ENCODE data around the gene CASKIN1. TPM values are rescaled to one million over a fixed set of nuclear protein-coding genes. Genes with fewer than 3 reads are reported as not detected.

Gene CASKIN1
- total RNA-seq, 2 experiments from 2014 or later: 0.23 to 0.70 TPM

DNA sequence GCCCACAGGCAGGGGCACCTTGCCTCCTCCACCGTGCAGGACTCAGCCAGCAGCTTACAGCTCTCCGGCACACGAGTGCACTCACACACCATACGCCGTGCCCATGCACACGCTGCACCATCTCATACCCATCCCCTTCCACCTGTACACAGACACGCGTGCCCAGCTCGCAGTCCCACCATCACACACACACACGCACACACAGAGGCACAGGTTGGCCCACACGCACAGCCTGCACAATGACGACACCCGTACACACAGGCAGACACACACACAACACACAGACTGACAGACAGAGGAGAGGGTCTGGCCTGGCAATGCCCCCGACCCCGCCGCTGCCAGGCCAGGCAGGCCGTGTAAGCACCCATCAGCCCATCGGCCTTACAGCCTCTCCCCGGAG, 12.1 kb downstream of the CASKIN1 start:
- ChIA-PET POLR2A (no interaction called here), CTCF (no interaction called here)

DNA sequence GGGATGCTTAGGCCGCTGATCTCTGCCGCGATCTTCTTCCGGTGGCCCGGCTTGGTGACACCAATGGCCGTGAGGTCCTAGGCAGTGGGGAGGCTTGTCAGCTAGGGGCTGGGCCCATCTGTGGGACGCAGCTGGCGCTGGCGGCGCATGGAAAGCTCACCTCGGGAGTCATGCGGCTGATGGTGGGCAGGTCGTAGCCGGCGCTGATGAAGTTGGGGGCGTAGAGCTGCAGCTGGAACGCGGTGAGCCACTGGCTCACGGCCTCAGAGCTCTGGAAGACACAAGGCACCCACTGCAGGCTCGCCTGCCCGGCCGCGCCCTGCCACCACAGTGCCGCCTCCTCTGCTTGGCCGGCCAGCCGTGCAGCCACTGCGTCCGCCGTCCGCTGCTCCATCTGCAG, 12.7 kb downstream of the CASKIN1 start:
- ChIA-PET CTCF (no interaction called here), POLR2A (no interaction called here)

DNA sequence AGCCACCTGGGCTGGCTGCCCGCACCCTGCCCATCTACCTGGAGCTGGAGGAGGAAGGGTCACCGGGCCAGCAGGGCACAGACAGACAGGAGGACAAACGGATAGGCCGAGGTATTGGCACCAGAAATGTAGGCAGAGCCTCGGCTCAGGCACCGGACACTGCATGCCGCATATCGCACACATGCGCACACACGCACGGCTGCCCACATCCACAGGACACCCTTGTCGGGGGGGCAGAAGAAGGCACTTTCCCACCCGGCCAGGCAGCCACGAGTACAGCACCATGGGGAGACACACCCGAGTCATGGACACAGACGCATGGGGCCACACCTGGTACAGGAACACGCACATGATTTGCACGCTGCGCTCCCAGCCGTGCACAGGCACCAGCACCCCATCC, 14.5 kb downstream of the CASKIN1 start:
- ChIA-PET POLR2A (no interaction called here), CTCF (no interaction called here)

DNA sequence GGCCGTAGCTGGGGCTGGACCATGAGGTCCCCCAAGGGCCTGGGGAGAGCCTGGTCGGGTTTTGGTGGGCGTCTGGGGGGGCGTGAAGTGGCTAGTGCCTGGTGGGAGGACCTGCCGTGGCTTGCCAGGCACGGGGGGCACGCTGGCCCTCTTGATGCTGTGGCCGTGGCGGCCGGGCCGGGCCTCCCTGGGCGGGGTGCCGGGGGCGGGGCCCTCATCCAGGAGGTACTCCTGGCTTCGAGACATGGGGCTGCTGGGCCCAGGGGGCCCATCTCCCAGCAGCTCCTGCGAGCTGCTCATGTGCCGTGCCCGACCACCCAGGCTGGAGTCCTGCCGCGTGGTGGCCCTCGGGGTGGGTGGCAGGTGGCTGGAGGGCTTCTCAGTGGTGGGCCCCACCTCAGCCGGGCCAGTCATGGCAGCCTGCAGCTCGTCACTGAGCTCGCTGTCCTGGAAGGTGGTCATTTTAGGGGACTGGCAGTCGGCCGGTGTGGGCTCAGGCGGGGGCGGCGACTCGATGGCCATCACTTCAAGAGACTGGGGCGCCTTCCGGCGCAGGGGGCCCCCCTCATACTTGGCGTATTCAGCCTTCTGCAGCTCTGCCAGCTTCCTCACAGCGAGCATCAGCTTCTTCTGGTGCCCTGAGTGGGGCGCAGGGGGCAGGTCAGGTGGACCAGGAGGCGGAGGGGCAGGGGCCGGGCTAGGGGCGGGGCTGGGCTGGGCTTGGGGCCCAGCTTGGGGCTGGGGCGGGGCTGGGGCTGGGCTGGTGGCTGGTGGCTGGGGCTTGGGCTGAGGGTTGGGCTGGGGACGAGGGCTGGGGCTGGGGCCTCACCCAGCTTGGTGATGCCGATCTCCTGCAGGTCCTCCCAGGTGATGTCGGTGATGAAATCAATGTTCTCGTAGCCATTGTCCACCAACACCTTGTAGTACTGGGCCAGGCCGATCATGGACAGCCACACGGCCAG, 15.2 kb downstream of the CASKIN1 start:
- CTCF ChIA-PET: no interaction called here
- POLR2A ChIA-PET: interaction anchor here (0.5 kb wide), 1 partner anchor 949 kb away, joined by 3 read pairs; no protein-coding TSS in a partner anchor

DNA sequence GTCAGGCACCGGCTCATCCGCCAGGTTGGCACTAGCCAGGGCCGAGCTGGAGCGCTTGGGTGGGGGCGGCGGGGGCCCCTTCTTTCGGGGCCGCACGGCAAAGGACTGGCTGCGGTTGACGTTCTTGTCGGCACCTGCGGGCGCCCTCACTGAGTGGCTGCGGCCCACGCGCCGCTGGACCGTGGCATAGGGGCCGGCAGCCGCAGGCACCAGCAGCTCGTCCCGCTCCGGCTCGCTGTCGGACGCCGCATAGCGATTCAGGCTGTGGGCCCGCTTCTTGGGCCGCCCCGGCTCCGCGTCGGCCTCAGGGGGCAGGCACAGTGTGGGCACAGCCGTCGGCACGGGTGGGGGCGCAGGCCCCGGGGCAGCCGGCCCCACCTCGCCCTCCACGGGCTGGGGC, 15.9 kb downstream of the CASKIN1 start:
- ChIA-PET POLR2A (no interaction called here), CTCF (no interaction called here)

DNA sequence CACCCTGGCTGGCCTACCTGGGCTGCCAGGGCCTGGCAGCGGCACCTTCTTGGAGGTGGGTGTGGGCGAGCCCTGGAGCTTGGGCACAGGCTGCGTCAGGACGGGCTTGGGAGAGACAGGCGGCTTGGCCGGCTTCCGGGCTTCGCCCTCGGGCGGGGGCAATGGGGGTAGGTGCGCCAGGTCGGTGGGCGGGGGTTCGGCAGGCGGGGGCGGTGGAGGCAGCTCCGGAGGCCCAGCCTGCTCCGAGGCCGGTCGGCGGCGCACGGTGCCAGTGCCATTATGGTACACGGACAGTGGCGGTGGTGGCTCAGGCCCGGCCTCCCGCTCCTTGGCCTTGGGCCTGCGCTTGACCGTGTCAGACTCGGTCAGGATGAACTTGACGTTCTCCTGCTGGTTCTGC, 16.8 kb downstream of the CASKIN1 start:
- POLR2A ChIA-PET: no interaction called here
- CTCF ChIA-PET: no interaction called here

DNA sequence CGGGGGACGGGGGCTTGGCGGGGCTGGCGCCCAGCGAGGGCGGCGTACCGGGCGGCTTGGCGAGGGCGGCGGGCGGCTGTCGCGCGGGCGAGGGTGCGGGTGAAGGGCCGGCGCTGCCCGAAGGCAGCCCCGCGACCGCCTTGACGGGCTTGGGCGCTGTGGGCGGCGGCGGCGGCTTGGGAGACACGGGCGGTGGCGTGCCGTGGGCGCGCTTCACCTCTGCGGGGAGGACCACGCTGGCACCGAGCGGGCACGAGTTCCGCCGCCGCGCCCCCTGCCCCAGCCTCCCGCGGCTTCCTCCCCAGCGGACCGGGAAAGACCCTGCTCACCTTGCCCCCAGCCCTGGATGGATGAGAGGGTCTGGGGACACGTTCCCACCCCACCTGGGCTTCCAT, 17.3 kb downstream of the CASKIN1 start:
- ChIA-PET CTCF (no interaction called here), POLR2A (no interaction called here)

DNA sequence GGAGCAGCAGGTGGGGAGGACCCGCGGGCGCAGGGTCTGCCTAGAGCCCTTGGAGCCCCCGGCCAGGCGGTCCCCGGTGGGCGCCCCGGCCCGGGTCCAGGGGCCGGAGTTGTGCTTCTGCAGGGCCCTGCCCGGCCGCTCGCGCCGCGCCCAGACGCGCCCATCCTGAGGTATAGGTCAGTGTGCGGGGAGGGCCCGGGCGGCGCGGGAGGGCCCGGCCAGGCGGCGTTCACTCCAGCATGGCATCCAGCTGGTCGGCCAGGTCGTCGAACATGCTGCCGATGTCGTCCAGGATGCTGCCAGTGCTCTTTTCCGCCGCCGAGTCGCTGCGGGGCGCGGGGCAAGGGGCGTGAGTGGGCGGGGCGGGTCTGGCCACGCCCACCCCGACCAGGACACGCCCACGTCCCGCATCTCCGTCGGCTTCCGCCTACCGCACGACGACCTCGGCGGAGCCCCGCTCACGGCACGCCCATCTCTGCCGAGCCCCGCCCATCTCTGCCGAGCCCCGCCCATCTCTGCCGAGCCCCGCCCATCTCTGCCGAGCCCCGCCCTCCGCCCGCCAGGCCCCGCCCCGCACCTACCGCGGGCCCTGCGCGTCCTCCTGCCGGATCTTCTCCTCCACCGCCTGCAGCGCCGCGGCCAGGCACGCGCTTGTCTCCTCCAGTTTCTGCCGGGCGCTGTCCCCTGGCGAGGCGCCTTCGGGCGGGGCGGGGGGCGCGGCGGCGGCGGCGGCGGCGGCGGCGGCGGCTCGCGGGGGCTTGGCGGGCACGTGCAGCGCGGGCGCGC, 17.9 kb downstream of the CASKIN1 start:
- POLR2A ChIA-PET: no interaction called here
- CTCF ChIA-PET: no interaction called here

DNA sequence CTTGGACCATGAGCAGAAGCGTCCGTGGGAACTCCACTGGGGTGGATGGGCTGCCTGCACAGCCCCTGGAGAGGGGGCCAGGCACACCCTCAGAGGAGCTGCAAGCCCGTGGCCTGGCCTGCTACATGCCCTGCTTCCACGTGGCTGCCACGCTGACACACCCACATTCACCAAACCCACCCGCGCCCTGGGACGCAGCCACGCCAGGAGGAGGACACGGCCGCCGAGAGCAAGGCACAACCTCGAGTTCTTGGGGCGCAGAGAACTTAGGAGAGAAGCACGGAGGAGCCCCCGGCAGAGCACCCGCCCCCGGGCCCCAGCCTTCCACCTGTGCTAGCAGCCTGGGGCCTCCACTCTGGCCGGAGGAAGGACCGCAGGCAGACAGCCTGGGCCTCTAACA, 18.8 kb downstream of the CASKIN1 start:
- ChIA-PET POLR2A (no interaction called here), CTCF (no interaction called here)

DNA sequence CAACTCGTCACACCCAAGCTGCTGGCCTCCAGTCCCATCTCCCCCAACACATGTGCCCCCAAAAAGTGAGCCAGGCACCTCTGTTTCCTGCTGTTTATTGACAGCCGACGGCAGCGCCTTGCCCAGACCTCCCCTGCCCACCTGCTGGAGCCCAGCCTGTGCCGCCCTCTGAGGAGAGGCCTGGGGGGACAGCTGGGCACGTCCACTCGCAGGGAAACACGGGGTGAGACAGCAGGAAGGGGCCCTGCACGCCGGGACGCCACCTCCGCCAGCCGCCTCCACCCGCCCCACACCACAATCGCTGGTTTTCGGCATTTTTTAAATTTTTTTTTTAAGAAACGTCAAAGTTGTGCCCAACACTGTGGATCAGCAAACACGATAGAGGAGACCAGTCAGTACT, 19.3 kb downstream of the CASKIN1 start:
- ChIA-PET CTCF (no interaction called here), POLR2A (no interaction called here)

DNA sequence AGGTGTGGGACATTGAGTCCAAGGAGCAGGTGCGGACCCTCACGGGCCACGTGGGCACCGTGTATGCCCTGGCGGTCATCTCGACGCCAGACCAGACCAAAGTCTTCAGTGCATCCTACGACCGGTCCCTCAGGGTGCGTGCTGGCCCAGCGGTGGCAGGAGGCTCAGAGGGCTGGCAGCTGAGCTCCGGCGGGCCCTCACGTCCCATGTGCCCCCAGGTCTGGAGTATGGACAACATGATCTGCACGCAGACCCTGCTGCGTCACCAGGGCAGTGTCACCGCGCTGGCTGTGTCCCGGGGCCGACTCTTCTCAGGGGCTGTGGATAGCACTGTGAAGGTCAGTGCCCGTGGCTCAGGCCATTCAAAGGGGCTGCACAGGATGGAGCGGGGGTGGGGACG, 20.4 kb downstream of the CASKIN1 start:
- ChIA-PET CTCF (no interaction called here), POLR2A (no interaction called here)

DNA sequence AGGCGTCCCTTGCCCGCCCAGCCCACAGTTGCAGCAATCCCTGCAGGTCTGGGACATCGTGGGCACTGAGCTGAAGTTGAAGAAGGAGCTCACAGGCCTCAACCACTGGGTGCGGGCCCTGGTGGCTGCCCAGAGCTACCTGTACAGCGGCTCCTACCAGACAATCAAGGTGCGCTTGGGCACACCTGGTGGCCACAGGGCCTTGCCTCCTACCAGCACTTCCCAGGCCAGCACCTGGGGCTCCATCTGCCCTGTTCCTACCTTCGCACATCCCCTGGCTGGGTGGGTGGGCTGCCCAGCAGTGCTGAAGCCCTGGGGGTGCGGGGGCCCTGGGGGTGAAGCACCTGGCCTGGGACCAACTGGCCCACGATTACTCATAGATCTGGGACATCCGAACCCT, 21.0 kb downstream of the CASKIN1 start:
- ChIA-PET POLR2A (no interaction called here), CTCF (no interaction called here)

DNA sequence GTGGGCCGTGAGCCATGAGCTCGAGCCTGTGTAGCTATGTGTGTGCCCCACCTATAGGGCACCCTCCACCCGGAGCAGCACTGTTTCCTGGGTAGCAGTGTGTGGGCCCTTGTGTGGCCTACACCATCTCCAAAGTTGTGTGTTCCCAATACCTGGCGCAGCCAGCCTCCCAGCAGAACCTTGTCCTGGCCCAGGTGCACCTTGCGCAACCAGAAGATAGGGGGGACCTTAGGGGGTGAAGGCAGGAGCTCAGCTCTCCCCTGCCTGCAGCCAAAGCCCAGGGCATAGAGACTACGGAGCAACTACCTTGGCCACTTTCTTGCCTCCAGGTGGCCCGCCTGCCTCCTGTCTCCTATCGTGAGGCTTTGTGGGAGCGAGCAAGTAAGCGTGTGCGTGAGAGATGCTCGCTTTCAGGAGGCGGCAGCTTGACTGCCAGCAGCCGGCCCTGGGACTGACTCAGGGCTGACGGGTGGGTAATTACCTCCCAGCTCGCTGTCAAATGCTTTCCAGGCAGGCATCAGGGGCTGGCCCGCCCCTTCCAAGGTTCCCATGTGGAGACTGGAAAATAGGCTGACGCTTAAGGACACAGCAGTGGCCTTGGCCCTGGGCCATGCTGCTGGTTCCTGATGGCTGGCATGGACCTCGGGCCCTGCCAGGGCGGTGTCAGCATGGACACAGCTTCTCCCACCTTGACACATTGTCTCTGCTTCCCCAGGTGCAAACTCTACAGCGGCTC, 21.8 kb downstream of the CASKIN1 start:
- ChIA-PET POLR2A (no interaction called here), CTCF (no interaction called here)

DNA sequence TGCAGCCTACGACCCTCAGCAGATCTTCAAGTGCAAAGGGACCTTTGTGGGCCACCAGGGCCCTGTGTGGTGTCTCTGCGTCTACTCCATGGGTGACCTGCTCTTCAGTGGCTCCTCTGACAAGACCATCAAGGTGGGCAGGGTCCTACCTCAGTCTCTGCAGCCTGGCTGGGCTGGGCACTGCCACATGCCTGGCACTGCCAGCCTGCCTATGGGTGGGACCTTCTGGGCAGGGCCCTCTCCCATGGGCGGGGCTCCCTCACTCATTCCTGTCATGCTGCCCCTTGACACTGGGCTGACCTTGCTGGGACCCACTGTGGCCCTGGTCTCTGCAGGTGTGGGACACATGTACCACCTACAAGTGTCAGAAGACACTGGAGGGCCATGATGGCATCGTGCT, 22.5 kb downstream of the CASKIN1 start:
- POLR2A ChIA-PET: no interaction called here

DNA sequence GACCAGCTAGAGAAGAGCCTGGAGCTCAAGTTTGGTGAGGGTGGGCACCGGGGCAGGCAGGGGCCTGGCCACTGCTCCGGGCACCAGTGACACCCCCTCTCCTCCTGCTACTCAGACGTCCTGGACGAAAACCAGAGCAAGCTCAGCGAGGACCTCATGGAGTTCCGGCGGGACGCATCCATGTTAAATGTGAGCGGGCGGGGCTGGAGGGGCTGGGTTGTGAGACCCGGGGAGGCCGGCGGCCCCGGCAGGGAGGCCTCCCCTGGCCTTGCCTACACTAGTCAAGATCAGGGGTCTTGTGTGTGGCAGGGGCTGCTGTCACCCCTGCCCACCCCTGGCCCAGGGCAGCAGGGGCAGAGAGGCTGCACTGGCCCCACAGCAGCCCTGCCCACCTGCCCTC, 23.0 kb downstream of the CASKIN1 start:
- POLR2A ChIA-PET: interaction anchor here (0.6 kb wide), 1 partner anchor 86 kb away, joined by 7 read pairs; no protein-coding TSS in a partner anchor
- CTCF ChIA-PET: no interaction called here

More for the DNA sequence above, 22.5 kb downstream of the CASKIN1 start:
- CTCF ChIA-PET: no interaction called here

DNA sequence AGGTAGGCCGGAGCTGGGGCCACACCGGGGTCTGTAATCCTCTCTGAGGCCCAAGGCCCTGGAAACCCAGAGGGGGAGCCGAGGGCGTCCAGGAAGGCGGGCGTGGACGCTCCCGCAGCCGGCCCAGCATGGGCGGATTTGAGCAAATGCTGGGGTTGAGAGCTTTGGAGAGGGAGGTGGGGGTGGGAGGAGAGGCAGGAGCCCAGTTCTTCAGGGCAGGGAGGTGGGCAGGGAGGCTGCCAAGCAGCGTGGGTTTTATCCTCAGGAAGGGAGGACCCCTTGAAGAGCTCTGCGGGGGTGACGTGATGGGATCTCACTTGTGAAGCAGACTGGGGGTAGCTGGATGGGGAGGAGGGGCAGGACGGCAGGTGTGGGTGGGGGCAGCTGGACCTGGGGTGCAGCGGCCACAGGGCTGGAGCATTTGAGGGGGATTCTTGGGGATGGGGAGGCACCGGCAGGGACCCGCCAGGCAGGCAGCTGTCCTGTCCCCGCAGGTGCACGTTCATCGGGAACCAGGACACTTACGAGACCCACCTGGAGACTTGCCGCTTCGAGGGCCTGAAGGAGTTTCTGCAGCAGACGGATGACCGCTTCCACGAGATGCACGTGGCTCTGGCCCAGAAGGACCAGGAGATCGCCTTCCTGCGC, 23.6 kb downstream of the CASKIN1 start:
- POLR2A ChIA-PET: interaction anchor here (0.6 kb wide), 1 partner anchor 86 kb away, joined by 7 read pairs; no protein-coding TSS in a partner anchor
- CTCF ChIA-PET: no interaction called here

DNA sequence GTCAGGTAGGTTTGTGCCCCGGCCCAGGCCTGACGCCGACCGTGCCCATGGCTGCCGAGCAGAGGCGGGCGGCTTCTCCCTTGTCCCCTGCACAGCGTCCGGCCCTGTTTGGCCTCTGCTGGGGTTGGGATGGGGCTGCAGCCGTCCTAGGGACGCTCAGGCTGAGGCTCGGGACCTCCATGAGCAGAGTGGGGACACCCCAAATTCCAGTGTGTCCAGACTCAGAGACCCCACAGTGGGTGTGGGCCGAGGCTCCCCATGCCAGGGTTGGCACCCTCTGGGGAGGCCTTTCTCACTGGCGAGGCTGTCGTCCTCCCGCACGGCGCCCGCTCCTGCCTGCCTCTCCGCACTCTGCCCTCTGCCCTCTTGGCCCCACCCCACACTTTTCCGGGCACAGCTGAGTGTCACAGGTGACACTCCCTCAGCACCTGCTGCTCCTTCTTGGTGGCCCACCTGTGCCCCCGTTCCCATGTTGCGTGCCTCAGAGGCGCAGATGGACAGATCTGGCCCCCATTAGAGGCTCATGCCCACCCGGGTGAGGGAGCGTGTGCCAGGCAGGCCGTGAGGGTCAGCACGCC, 24.7 kb downstream of the CASKIN1 start:
- ChIA-PET CTCF (no interaction called here), POLR2A (no interaction called here)

DNA sequence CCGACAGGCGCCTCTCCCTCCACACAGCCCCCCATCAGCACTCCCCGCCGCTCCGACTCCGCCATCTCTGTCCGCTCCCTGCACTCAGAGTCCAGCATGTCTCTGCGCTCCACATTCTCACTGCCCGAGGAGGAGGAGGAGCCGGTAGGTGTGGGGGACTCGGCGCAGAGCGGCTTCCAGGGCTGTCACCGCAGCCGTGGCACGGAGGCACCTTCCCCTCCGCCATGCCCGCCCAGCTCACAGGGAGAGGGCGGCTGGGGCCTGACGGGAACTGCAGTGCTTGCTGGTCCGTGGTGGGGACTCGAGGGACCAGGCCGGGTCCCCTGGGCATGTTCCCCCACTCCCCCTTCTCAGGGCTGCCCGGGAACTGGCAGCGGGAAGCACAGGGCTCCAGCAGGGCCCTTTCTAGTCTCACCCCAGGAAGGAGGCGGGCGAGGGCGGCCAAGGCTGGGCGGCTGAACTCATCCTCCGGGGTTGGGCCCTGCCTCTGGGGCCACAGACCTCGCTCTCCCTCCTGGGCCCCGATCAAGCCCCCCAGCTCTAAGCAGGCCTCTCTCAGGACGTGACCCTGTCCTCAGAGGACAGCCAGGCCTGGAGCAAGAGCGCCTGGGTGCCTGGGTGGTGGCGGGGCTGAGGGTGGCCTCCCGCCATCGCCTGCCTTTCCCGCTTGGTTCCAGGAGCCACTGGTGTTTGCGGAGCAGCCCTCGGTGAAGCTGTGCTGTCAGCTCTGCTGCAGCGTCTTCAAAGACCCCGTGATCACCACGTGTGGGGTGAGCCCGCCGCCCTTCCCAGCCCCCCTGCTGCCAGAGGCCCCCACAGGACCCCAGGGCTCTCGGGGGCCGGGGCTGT, 25.6 kb downstream of the CASKIN1 start:
- POLR2A ChIA-PET: no interaction called here
- CTCF ChIA-PET: no interaction called here

DNA sequence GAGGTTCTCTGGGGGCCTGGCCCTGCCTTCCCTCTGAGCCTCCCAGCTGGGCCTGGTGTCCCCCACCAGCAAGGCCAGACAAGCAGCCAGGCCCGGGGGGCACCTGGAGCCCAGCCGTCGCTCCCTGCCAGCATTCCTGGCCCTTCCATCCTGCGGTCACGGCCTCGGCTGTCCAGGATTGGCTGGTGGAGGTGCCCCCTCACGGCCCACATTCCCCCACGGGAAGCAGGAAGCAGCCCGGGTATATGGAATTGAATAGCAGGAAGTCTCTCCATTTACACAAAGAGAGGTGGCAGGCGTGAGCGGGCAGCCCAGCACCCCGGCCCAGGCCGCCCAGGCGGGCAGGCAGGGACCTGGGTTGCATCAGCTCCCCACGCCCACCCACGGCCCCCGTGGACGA, 26.3 kb downstream of the CASKIN1 start:
- CTCF ChIA-PET: no interaction called here
- POLR2A ChIA-PET: no interaction called here
